ENCODE results near the gene GNG4.

GNG4 gene

DNA sequence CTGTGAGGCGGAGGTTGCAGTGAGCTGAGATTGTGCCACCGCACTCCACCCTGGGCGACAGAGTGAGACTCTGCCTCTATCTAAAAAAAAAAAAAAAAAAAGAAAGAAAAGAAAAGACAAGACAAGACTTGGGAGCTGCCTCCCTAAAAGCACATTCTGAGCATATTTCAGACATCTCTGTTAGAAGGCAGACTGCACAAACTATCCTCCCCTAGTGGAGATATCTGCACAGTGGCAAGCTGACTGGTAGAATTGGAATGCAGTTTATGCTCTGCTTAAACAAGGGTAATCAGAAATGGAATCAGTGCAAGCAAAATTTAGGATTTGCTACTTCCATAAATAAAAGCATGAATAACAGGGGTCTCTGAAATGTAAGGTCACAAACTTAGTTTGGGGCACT is 31.8 kb downstream of the GNG4 start:
- Histone ChIP-seq H3K9ac (no peak overlapping the region), H3K79me2 (ENCODE audit: insufficient read depth, low read depth) (no peaks in the 10 kb centered on the region), H3K4me1 (ENCODE audit: low read depth, poor library complexity, severe bottlenecking) (no peaks in the 10 kb centered on the region), H2AFZ (ENCODE audit: low read depth) (no peak overlapping the region), H3K4me2 (no peak overlapping the region), H3K27ac (no peak overlapping the region), H4K20me1 (ENCODE audit: insufficient read depth) (no peaks in the 10 kb centered on the region), H3K4me3 (IDR thresholded peaks at IDR 0.05; ENCODE audit: insufficient read depth, low read depth, low read length) (no peak overlapping the region), H3K36me3 (ENCODE audit: insufficient read depth) (no peaks in the 10 kb centered on the region), H3K27me3 (ENCODE audit: insufficient read depth, low read depth) (no peaks in the 10 kb centered on the region)
- TF ChIP-seq, protein P1, sequence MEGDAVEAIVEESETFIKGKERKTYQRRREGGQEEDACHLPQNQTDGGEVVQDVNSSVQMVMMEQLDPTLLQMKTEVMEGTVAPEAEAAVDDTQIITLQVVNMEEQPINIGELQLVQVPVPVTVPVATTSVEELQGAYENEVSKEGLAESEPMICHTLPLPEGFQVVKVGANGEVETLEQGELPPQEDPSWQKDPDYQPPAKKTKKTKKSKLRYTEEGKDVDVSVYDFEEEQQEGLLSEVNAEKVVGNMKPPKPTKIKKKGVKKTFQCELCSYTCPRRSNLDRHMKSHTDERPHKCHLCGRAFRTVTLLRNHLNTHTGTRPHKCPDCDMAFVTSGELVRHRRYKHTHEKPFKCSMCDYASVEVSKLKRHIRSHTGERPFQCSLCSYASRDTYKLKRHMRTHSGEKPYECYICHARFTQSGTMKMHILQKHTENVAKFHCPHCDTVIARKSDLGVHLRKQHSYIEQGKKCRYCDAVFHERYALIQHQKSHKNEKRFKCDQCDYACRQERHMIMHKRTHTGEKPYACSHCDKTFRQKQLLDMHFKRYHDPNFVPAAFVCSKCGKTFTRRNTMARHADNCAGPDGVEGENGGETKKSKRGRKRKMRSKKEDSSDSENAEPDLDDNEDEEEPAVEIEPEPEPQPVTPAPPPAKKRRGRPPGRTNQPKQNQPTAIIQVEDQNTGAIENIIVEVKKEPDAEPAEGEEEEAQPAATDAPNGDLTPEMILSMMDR (conservative IDR thresholded peaks at IDR 0.05; ENCODE audit: low read depth, low read length) = no peak

- no peak overlapping the region for H3K4me2 ChIP-seq
- no peak overlapping the region for H2AFZ ChIP-seq (ENCODE audit: low read depth)
- H3K27me3 ChIP-seq (ENCODE audit: insufficient read depth, low read depth) = no peaks in the 10 kb centered on the region
- TF ChIP-seq, protein P1 (conservative IDR thresholded peaks at IDR 0.05; ENCODE audit: low read depth, low read length) = no peak
- H3K27ac ChIP-seq = no peak overlapping the region
- H3K36me3 ChIP-seq (ENCODE audit: insufficient read depth) = no peaks in the 10 kb centered on the region
- H3K79me2 ChIP-seq (ENCODE audit: insufficient read depth, low read depth) = no peaks in the 10 kb centered on the region
- no peaks in the 10 kb centered on the region for H4K20me1 ChIP-seq (ENCODE audit: insufficient read depth)
- H3K4me3 ChIP-seq (IDR thresholded peaks at IDR 0.05; ENCODE audit: insufficient read depth, low read depth, low read length) = no peak overlapping the region
- H3K9ac ChIP-seq = no peak overlapping the region
- no peaks in the 10 kb centered on the region for H3K4me1 ChIP-seq (ENCODE audit: low read depth, poor library complexity, severe bottlenecking)
Measured at GRCh38 chr1:235617140-235617539, 32.4 kb downstream of the GNG4 start.

DNA sequence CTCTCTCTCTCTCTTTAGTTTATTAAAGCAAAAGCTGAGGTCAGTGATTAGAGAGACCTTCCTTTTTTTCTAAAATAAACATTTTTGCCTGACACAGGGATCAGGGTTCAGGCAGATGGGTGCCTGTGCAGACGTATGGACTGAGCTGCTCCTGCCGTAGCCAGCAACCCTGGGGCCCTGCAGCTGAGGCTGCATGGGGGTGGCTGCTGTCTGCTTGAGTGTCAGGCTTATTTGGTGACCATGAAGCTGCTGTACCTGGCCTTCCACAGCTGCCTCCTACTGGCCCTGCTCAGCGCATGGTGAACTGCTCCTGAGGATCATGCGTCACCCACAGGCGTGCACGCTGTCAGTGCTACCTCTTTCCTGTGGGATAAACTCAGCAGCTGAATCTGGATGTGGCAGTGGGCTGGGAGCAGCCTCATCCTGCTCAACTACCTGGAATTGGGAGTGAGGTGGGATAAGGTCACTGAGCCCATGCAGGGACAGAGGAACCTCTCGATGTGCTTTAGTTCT is 35.1 kb downstream of the GNG4 start:
- no peak overlapping the region for H3K4me3 ChIP-seq (IDR thresholded peaks at IDR 0.05; ENCODE audit: insufficient read depth, low read depth, low read length)
- no peaks in the 10 kb centered on the region for H3K27me3 ChIP-seq (ENCODE audit: insufficient read depth, low read depth)
- H3K36me3 ChIP-seq (ENCODE audit: insufficient read depth) = no peaks in the 10 kb centered on the region
- no peak overlapping the region for H3K27ac ChIP-seq
- no peak overlapping the region for H2AFZ ChIP-seq (ENCODE audit: low read depth)
- H3K4me2 ChIP-seq = no peak overlapping the region
- no peak overlapping the region for H3K9ac ChIP-seq
- TF ChIP-seq, protein P1 (conservative IDR thresholded peaks at IDR 0.05; ENCODE audit: low read depth, low read length) = no peak
- H3K79me2 ChIP-seq (ENCODE audit: insufficient read depth, low read depth) = no peaks in the 10 kb centered on the region
- no peaks in the 10 kb centered on the region for H4K20me1 ChIP-seq (ENCODE audit: insufficient read depth)
- H3K4me1 ChIP-seq (ENCODE audit: low read depth, poor library complexity, severe bottlenecking) = no peaks in the 10 kb centered on the region

DNA sequence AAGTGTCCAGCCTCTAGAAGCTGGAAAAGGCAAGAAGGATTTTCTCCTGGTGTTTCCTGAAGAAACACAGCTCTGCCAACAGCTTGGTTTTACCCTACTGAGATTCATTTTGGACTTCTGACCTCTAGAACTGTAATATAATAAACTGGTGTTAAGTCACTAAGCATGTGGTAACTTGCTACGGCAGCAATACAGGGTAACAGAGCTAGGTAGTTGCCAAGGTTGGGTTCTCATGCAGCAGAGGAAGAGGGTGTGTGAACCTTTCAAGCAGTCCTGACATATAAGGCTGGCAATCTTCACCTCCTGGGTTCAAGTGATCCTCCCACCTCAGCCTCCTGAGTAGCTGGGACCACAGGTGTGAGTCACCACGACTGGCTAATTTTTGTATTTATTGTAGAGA is 36.0 kb downstream of the GNG4 start:
- TF ChIP-seq, protein P1 (conservative IDR thresholded peaks at IDR 0.05; ENCODE audit: low read depth, low read length) = no peak
- no peaks in the 10 kb centered on the region for H3K36me3 ChIP-seq (ENCODE audit: insufficient read depth)
- no peak overlapping the region for H3K4me2 ChIP-seq
- no peak overlapping the region for H3K4me3 ChIP-seq (IDR thresholded peaks at IDR 0.05; ENCODE audit: insufficient read depth, low read depth, low read length)
- no peak overlapping the region for H2AFZ ChIP-seq (ENCODE audit: low read depth)
- H4K20me1 ChIP-seq (ENCODE audit: insufficient read depth) = no peaks in the 10 kb centered on the region
- H3K9ac ChIP-seq = no peak overlapping the region
- no peaks in the 10 kb centered on the region for H3K27me3 ChIP-seq (ENCODE audit: insufficient read depth, low read depth)
- no peaks in the 10 kb centered on the region for H3K4me1 ChIP-seq (ENCODE audit: low read depth, poor library complexity, severe bottlenecking)
- H3K27ac ChIP-seq = no peak overlapping the region
- no peaks in the 10 kb centered on the region for H3K79me2 ChIP-seq (ENCODE audit: insufficient read depth, low read depth)
